Measurements from ENCODE around the gene TMEM44. TPM values are rescaled to one million over a fixed set of nuclear protein-coding genes. Genes with fewer than 3 reads are reported as not detected.

TMEM44 gene
- total RNA-seq, 3 donors from 2014 or later = 1.1 to 2.4 (median 2.0) TPM

DNA sequence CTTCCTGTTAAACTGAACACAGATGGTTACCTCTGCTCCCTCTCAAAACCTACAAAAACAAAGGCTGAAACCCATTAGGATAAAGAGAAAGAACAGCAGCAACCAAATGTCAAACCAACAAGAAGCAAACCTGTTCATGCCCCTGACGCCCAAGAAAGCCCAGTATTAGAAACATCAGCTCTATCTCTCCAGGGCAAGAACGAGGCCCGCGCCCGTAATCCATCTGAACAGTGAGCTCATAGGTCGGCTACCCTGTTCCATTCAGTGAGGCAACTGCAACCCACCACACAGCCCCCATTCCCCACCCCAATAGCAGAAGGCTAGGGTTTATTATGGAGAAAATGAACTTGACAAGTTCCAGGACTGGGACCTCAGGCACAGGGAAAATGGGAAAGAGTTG lies 28.7 kb upstream of the TMEM44 start:
- no peaks in the 10 kb centered on the region for H3K27me3 Mint-ChIP-seq (ENCODE audit: low read depth)
- no peak for ATAC-seq
- H3K4me1 Mint-ChIP-seq (ENCODE audit: low read depth) = peaks cover 11% of the 10 kb centered on the region
- no peak overlapping the region for H3K4me3 Mint-ChIP-seq
- no peak for DNase-seq
- H3K9me3 Mint-ChIP-seq = no peaks in the 10 kb centered on the region
- H3K36me3 Mint-ChIP-seq (ENCODE audit: insufficient read depth) = peaks cover 53% of the 10 kb centered on the region

DNA sequence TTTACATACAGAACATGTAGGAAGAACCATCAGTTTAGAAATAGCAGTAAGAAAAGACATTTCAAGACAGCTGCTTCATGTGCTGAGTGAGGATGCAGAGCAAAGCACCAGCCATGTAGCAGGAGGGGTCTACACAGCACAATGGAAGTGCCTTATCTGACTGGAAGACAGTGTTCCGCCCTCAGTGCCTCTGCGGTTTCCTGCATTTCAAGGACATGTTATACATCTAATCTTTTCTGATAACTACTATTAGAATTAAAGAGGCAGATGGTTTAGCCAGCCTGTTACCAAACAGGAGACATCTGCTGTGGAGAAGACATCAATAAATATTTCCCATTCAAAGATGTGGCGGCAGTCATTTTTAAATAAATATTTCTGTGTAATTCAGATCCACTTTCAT lies 28.2 kb upstream of the TMEM44 start:
- ATAC-seq = no peak
- Mint-ChIP-seq H3K36me3 (ENCODE audit: insufficient read depth) (peaks cover 55% of the 10 kb centered on the region), H3K4me3 (no peak overlapping the region)

DNA sequence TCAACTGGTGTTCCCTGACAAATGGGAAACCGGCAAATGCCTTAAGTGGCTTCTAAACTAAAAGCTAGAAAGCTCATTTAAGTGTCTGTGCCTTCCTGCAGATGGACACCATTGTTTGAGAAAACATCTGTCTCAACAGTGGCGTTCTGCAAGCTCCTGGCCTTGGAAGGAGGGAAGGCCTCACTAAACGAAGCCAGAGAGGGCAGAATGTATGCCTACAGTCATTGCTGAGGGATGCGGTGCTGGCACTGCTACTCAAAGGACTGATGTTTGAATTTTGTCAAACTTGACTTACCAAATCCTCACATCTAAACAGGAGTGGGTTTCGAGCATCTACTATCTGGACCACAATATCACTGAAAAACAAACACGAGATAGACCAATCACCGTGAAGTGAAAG lies 26.6 kb upstream of the TMEM44 start:
- Mint-ChIP-seq H3K27me3 (ENCODE audit: low read depth) (no peaks in the 10 kb centered on the region), H3K36me3 (ENCODE audit: insufficient read depth) (peaks cover 44% of the 10 kb centered on the region), H3K9me3 (no peaks in the 10 kb centered on the region), H3K4me1 (ENCODE audit: low read depth) (peaks cover 14% of the 10 kb centered on the region), H3K4me3 (no peak overlapping the region)
- DNase-seq (no peak), ATAC-seq (no peak)

More for the DNA sequence above, 28.2 kb upstream of the TMEM44 start:
- no peak for DNase-seq
- H3K9me3 Mint-ChIP-seq = no peaks in the 10 kb centered on the region
- no peaks in the 10 kb centered on the region for H3K27me3 Mint-ChIP-seq (ENCODE audit: low read depth)
- H3K4me1 Mint-ChIP-seq (ENCODE audit: low read depth) = peaks cover 11% of the 10 kb centered on the region

DNA sequence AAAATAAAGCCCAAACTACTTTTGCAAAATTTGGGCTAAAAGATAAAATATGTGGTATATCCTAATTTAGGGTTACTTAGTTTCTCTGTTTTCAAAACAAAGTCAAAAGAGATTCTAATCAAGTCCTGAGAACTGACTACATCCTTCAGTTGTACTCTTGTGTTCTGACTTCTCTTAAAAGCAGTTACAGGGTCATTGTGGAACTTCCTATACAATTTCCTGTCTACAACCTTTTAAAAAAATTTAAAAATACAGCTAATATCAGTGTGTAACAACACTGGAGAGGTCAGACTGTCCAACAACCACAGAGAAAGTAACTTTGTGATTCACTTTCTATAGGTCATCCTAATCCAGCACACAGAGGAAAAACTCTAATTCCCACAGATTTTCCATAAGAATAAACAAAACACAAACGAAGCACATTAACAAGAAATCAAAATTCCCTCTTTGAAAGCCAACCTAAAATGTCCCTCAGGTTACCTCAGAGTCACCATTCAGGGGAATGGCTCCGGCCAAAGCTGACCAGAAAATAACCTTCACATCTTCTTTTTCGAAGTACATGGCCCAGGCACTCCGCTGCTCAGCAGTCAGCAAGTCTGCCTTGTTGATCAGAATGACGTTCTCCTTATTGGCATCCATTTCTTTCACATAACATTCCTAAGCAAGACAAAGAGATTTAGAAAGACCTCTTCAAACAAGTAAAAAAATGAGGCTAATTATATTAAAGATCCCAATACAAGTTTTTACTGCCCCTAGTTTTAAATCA lies 25.4 kb upstream of the TMEM44 start:
- no peak overlapping the region for H3K4me3 Mint-ChIP-seq
- ATAC-seq (no peak), DNase-seq (no peak)
- no peaks in the 10 kb centered on the region for H3K9me3 Mint-ChIP-seq
- H3K27me3 Mint-ChIP-seq (ENCODE audit: low read depth) = no peaks in the 10 kb centered on the region
- H3K4me1 Mint-ChIP-seq (ENCODE audit: low read depth) = peaks cover 25% of the 10 kb centered on the region
- peaks cover 50% of the 10 kb centered on the region for H3K36me3 Mint-ChIP-seq (ENCODE audit: insufficient read depth)

DNA sequence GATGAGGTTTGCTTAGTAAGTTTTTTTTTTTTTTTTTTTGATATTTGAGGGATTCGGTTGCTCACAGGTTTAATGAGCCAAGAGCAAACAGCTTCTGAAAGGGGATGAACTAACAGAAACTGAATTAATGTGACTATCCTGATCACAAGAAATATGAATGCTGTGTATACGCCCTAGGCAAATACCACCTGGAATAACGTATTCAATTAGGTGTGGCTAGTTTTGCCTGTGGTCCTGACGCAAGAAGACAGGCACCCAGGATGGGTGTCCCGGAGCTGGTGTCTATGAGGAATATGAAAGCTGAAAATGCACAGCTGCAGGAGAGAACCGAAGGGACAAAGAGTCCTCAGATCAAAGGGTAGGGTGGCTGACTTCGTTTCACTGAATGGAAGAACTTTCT lies 24.2 kb upstream of the TMEM44 start:
- ATAC-seq (no peak), DNase-seq (no peak)
- H3K4me1 Mint-ChIP-seq (ENCODE audit: low read depth) = peaks cover 25% of the 10 kb centered on the region
- H3K9me3 Mint-ChIP-seq = no peaks in the 10 kb centered on the region
- H3K36me3 Mint-ChIP-seq (ENCODE audit: insufficient read depth) = peaks cover 55% of the 10 kb centered on the region
- no peaks in the 10 kb centered on the region for H3K27me3 Mint-ChIP-seq (ENCODE audit: low read depth)
- H3K4me3 Mint-ChIP-seq = no peak overlapping the region

DNA sequence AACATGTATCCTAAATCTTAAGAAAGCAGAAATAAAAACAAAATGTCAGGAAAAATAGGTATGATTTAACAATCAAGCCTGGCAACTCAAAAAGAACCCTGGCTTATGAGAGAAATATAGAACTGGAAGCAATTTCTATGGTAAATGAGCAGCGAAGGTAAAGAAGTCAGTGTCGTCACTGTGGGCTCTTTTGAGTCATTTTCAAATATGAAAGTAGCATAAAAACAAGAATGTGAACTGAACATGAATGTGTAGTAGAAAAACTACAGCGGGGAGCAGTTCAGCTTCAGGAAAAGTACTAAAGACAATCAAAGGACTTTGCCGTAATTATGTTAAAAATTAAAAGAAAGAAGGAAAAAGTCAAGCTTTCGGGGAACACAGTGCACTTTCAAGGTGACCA lies 21.2 kb upstream of the TMEM44 start:
- peak; percentile 74 to 84 for ATAC-seq
- no peaks in the 10 kb centered on the region for H3K27me3 Mint-ChIP-seq (ENCODE audit: low read depth)
- H3K36me3 Mint-ChIP-seq (ENCODE audit: insufficient read depth) = peaks cover 68% of the 10 kb centered on the region
- peaks cover 16% of the 10 kb centered on the region for H3K4me1 Mint-ChIP-seq (ENCODE audit: low read depth)
- H3K4me3 Mint-ChIP-seq = peak overlapping the region; percentile 29
- H3K9me3 Mint-ChIP-seq = no peaks in the 10 kb centered on the region
- no peak for DNase-seq

DNA sequence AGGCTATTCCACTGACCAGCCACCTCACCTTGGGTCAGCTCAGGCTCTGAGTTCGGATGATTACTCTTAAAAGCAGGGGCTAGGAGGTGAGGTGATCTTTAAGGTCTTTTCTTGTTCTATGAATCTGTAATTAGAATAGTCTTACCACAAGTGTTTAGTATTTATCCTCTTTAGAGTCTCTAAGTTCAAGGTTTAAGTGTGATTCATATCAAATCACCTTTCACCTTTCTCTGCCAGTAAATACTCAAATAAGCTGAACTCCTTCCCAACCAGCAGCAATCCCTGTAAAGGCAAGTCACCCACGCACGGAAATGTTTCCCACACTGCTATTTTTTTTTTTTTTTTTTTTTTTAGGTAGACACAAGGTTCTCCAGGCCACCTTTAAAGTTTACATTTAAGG lies 14.5 kb upstream of the TMEM44 start:
- Mint-ChIP-seq H3K36me3 (ENCODE audit: insufficient read depth) (peaks cover 67% of the 10 kb centered on the region), H3K9me3 (no peaks in the 10 kb centered on the region), H3K27me3 (ENCODE audit: low read depth) (no peaks in the 10 kb centered on the region), H3K4me3 (no peak overlapping the region), H3K4me1 (ENCODE audit: low read depth) (no peaks in the 10 kb centered on the region)
- ATAC-seq (no peak), DNase-seq (no peak)

DNA sequence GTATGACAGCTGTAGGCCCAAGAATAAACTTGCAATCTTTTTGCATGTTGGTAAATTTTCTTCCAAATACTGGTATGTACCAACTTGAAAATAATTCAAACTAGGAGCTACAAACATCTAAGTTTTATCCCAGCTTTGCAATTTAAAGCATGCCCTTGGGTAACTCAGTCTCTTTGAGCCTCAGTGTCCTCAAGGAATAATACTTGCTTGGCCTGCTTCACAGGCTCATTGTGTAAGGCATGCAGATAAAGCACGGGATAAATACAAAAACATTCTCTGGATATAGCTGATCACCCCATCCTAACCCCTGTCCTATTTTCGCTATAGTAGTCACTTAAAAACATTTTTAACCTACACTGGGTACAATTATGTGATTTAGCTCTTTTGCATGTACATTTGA lies 9.6 kb upstream of the TMEM44 start:
- H3K27me3 Mint-ChIP-seq (ENCODE audit: low read depth) = no peaks in the 10 kb centered on the region
- no peak for DNase-seq
- H3K36me3 Mint-ChIP-seq (ENCODE audit: insufficient read depth) = peaks cover 46% of the 10 kb centered on the region
- H3K9me3 Mint-ChIP-seq = no peaks in the 10 kb centered on the region
- ATAC-seq = no peak
- H3K4me3 Mint-ChIP-seq = no peak overlapping the region
- peaks cover 4% of the 10 kb centered on the region for H3K4me1 Mint-ChIP-seq (ENCODE audit: low read depth)

GRCh38 chr3:194640829-194641228 lies 7.6 kb upstream of the TMEM44 start:
- ATAC-seq (peak; percentile 60 to 75), DNase-seq (peak; percentile 26)
- no peak overlapping the region for H3K4me3 Mint-ChIP-seq
- H3K4me1 Mint-ChIP-seq (ENCODE audit: low read depth) = peaks cover 4% of the 10 kb centered on the region
- no peaks in the 10 kb centered on the region for H3K27me3 Mint-ChIP-seq (ENCODE audit: low read depth)
- no peaks in the 10 kb centered on the region for H3K9me3 Mint-ChIP-seq
- peaks cover 36% of the 10 kb centered on the region for H3K36me3 Mint-ChIP-seq (ENCODE audit: insufficient read depth)

DNA sequence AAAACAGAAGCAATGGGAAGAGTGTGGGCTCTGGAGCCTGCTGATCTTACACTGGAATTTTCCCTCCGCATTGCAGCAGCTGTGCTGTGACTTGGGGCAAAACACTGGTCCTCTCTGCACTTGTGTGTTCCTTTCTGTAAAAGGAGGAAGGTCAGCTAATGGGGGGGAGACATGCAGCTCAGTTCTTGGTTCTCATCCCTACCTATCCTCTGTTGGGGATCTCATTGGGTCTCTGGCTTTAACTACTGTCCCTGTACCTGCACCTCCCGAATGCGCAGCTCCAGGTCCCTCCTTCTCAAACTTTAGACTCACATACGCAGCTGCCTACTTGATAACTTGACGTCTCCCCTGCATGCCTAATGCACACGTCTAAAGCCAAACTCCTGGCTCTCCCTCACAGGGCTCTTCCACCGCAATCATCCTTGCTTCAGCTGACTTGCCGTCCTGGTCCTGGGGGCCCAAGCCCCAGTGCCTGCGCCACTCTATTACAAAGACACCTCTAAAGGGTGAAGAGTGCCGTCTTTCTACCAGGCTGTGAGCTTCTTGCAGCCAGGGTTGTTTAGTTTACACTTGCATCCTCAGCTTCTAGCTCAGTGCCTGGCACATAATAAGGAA lies 5.9 kb upstream of the TMEM44 start:
- ATAC-seq (no peak), DNase-seq (no peak)
- Mint-ChIP-seq H3K9me3 (no peaks in the 10 kb centered on the region), H3K4me1 (ENCODE audit: low read depth) (peaks cover 6% of the 10 kb centered on the region), H3K27me3 (ENCODE audit: low read depth) (no peaks in the 10 kb centered on the region), H3K4me3 (no peak overlapping the region), H3K36me3 (ENCODE audit: insufficient read depth) (peaks cover 24% of the 10 kb centered on the region)

- H3K4me1 Mint-ChIP-seq (ENCODE audit: low read depth) = peaks cover 8% of the 10 kb centered on the region
Observed at GRCh38 chr3:194637541-194638400, 4.6 kb upstream of the TMEM44 start.

DNA sequence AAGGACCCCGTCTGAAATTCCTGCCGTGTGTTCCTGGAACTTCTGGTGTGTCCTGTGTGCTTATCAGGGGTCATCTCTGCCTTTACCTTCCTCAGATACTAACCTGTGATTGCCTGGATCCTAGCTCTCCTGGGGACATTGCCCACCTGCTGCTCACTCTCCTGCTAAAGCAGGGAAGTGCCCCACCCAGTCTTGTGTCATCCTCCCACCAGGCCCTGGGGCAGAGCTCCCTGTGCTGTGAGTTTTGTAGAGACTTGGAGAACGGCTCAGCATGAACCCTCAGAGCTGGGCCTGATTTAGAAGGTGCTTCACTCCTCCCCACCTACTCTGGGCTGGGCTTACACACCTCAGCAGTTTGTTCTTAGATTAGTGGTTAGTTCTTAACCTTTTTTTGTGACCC lies 3.8 kb upstream of the TMEM44 start:
- Mint-ChIP-seq H3K36me3 (ENCODE audit: insufficient read depth) (peaks cover 13% of the 10 kb centered on the region), H3K27me3 (ENCODE audit: low read depth) (no peaks in the 10 kb centered on the region), H3K4me3 (no peak overlapping the region), H3K4me1 (ENCODE audit: low read depth) (peaks cover 8% of the 10 kb centered on the region), H3K9me3 (no peaks in the 10 kb centered on the region)
- ATAC-seq (no peak), DNase-seq (no peak)

More at GRCh38 chr3:194637541-194638400, 4.6 kb upstream of the TMEM44 start:
- Mint-ChIP-seq H3K36me3 (ENCODE audit: insufficient read depth) (peaks cover 16% of the 10 kb centered on the region), H3K27me3 (ENCODE audit: low read depth) (no peaks in the 10 kb centered on the region), H3K9me3 (no peaks in the 10 kb centered on the region), H3K4me3 (no peak overlapping the region)
- ATAC-seq (no peak), DNase-seq (no peak)

- H3K9me3 Mint-ChIP-seq = no peaks in the 10 kb centered on the region
- no peaks in the 10 kb centered on the region for H3K27me3 Mint-ChIP-seq (ENCODE audit: low read depth)
- no peaks in the 10 kb centered on the region for H3K36me3 Mint-ChIP-seq (ENCODE audit: insufficient read depth)
- peaks cover 4% of the 10 kb centered on the region for H3K4me1 Mint-ChIP-seq (ENCODE audit: low read depth)
- no peak for DNase-seq
- peak; percentile 73 to 74 for ATAC-seq
- peak overlapping the region; percentile 81 for H3K4me3 Mint-ChIP-seq
Observed at GRCh38 chr3:194632809-194633348, 340 bp downstream of the TMEM44 start.

- no peaks in the 10 kb centered on the region for H3K36me3 Mint-ChIP-seq (ENCODE audit: insufficient read depth)
- peak overlapping the region; percentile 81 for H3K4me3 Mint-ChIP-seq
- DNase-seq = no peak
- no peaks in the 10 kb centered on the region for H3K9me3 Mint-ChIP-seq
- no peaks in the 10 kb centered on the region for H3K27me3 Mint-ChIP-seq (ENCODE audit: low read depth)
- no peak for ATAC-seq
- H3K4me1 Mint-ChIP-seq (ENCODE audit: low read depth) = peaks cover 4% of the 10 kb centered on the region
Observed at GRCh38 chr3:194632226-194632808, 902 bp downstream of the TMEM44 start.

All from activated T-cell treated with anti-CD3 and anti-CD28 coated beads, Interleukin-2, amount 50 U/mL, for 4 hours (primary cell).